ENCODE measurements around the gene LRRC3. TPM values are rescaled to one million over a fixed set of nuclear protein-coding genes. Genes with fewer than 3 reads are reported as not detected.

LRRC3 gene
- polyA plus RNA-seq, 1 donor, result 2.4 TPM

DNA sequence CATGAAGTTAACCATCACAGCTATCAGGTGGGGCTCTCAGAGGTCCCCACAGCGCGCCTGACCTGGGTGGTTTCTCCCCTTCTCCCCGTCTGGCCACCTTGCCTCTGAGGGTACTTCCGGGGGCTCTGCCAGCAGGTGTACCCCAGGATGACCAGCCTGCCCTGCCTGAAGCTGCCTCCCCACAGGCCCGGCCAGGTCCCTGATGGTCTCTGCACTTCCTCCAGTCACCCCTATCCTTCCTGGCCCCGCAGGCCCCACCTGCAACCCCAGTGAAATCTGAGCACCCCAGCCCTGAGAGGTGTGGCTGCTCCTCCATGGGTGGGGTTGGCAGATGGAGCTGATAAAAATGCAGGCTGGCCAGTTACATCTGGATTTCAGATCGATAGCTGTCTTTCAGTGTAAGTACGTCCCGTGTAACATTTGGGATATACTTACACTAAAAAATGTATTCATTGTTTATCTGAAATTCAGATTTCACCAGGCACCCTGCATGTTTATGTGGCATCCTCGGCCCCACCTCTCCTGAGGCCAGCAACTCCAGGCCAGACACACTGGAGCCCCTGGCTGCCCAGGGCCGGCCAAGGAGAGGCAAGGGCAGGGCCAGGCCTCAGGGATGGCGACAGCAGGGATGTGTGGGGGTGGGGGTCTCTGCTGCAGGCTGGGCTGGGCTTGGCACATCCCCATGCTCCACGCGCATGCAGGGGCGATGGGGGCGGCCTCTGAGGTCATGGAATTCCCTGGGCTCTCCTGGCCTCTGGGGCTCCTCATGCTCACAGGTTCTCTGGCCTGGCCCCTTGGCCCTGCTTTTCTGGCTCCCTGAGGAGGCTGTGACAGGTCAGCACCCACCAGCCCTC lies 25.1 kb downstream of the LRRC3 start:
- no peak for DNase-seq

DNA sequence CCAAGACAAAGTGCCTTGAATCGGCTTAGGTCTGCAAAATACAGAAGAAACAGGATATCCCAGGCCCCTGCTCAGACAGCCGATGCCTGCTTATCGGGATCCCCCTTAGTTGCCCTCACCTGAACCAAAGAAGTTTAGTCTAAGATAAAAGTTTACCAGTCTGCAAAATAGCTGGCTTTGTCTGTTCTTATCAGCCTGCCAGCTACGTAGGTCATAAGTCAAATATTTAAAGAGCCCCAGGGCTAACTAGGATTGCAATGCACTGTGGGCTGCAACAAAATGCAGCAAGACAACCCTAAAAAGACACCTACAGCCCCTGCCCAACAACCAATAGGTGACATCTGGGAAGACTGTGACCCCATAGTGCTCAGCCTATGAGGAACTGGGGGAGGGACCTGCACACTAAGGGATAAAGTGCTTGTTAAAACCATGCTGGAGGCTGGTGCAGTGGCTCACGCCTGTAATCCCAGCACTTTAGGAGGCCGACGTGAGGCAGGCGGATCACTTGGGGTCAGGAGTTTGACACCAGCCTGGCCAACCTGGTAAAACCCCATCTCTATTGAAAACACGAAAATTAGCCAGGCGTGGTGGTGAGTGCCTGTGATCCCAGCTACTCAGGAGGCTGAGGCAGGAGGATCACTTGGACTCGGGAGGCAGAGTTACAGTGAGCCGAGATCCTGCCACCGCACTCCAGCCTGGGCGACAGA lies 27.4 kb downstream of the LRRC3 start:
- DNase-seq, result no peak

DNA sequence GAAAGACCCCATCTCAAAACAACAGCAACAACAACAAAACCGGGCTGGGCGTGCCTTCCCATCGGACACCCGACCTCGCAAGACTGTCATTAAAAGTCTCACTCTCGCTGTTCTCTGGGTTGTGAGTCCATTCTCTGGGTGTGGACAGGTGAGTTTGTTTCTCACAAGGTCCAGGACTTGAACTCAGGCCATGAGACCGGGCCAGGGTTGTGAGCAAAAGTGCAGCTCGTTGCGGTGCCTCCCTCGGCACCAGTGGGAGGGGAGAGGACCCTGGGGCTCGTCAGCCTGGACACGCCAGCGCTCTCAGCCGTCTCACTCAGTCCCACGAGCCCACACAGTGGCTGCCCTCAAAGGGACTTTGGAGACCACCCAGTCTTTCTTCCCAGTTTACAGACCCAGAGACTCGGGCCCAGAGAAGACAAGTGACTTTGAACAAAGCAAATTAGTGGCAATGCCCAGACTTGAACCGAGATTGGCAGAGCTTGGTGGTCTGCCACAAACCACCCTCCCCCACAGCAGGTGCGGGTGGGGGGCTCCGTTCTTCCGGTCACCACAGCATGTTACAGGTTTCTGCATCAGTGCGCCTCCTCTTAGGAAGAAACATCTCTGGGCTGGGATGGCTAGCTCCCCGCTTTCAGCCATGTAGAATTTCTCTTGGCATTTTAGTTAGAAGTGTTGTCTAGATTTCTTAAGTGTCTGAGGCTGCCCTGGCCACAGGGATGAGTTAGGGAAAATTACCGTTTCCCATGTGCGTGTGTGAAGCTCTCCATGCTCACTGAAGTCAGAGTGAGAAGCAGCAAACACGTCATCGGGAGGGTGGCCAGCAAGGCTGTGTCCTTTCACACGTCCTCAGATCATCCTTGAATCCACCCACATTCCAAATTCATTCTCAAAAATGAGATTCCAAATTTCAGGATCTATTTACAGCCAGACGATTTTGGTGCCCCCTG lies 28.3 kb downstream of the LRRC3 start:
- DNase-seq, result no peak

DNA sequence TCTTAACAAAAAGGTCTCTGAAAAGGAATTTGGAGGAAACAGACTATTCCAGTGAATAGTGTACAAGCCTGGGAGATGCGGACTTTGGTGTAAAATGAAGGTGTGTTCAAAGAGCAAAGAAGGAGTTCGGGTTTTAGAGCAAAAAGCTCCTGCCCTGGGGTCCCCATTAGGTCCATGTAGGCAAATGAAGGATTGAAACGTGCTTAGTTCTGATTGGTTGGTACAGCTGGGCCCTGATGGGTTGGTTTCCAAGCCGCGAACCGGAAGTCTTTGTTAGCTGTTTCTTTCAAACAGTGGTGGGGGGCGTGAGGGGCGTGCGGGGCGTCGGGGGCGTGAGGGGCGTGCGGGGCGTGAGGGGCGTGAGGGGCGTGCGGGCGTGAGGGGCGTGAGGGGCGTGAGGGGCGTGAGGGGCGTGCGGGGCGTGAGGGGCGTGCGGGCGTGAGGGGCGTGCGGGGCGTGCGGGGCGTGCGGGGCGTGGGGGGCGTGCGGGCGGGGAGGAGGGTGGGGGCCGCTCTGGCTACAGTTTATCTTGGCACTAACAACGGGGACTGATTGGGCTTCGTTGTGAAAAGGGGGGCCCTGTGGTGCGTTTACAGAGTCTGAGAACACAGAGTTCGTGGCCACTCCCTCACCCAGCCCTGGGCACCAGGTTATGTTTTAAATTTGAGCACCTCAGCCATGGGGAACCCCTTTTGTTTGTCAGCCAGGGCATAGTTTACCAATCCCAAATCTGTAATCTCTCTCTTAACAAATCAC lies 29.4 kb downstream of the LRRC3 start:
- DNase-seq, result no peak

DNA sequence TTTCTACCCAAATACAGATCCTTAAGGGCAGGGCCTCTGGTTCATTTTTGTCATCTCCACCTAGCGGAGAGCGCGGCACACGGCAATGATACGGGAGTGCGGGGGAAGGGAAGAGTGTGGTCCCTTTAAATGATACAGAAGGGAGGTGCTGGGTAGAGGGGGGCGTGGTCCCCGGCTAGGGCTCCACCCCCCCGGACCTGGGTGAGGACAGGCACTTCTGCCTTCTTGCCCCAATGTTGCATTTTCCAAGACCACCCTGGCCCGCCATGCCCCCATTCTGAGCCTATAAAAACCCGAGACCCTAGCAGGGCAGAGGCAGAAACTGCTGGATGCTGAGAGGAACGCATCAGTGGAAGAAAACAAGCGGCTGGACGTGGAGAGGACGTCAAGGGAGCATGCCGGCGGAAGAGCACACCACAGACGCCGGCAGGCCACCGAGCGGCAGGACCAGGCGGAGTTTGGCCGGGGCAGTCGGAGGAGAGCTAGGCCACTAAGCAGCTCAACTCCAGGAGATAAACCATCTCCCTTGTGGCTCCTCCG lies 30.0 kb downstream of the LRRC3 start:
- DNase-seq, result no peak

DNA sequence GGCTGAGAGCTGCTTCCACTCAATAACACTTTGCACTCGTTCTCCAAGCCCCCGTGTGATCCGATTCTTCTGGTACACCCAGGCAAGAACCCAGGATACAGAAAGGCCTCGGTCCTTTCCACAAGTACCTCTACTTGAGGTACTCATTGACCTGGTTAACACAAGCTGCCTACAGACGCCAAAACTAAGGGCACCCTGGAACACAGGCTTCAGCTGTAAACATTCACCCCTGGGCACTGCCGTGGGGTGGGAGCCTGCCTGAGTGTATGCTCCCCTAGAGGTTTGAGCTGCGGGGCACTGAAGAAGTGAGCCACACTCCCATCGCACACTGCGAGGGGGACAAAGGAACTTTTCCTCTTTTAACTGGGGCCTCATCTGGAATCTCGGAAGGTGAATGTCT lies 30.5 kb downstream of the LRRC3 start:
- no peak for DNase-seq

DNA sequence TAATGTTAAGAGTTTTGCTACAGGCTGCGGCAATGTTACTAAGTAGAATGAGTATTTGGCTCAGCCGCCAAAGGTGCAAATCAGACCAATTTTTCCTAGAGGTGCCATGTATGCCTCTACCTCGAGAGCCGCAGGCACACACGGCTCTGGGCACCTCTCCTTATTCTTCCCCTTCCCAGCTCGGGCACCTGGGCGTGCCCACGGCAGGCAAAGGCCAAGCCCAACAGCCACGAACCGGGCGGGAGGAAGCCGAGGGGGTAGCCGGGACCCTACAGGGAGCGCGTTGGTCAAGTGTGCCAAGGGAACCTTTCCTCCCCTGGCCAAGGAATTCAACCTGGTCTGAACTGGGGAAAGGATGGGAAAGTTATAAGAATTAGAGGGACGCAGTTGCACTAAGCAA lies 31.0 kb downstream of the LRRC3 start:
- DNase-seq, result no peak

DNA sequence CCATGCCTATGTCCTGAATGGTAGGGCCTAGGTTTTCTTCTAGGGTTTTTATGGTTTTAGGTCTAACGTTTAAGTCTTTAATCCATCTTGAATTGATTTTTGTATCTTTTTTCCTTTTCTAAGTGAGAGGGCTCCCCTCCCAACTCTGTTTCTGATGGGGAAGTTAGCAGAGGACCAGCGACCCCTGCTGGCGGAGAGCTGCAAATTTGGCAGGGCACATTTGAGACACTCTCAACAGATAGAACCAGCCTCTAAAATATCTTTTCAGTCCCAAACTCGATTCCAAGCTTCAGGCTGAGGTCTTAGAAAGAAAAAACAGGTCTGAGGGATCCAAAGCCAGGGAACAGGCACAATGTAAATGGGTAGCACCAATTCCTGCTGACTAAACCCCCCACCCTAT lies 32.5 kb downstream of the LRRC3 start:
- DNase-seq, result no peak

DNA sequence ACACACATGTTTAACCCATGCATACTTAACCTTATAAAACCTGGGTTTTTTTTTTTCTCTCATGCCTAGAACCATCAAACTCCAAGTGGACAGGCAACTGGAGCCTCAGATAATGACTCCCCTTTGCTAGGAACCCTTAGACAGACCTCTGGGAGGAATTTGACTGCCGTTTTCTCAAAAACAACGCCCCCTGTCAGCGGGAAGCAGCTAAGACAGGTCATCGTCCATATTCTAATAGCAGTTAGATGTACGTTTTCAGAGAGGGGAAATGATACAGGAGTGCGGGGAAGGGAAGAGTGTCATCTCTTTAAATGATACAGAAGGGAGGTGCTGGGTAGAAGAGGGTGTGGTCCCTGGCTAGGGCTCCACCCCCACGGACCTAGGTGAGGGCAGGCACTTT lies 34.7 kb downstream of the LRRC3 start:
- DNase-seq, result no peak

DNA sequence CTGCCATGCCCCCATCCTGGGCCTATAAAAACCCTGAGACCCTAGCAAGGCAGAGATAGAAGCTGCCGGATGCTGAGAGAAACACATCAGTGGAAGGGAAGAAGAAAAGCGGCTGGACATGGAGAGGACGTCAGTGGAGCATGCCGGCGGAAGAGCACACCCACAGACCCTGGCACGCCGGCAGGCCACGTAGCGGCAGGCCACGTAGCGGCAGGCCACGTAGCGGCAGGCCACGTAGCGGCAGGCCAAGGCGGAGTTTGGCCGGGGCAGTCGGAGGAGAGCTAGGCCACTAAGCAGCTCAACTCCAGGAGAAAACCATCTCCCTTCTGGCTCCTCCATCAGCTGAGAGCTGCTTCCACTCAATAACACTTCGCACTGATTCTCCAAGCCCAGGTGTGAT lies 35.1 kb downstream of the LRRC3 start:
- DNase-seq, result no peak

DNA sequence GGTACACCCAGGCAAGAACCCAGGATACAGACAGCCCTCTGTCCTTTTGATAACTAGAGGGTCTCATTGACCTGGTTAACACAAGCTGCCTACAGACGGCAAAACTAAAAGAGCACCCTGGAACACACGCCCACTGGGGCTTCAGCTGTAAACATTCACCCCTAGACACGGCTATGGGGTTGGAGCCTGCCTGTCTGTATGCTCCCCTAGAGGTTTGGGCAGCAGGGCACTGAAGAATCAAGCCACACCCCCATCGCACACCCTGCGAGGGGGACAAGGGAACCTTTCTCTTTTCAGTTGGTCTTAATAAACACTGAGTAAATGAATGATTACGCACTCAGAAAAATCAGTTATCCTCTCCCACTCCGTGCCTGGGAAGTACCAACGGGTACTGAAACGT lies 35.5 kb downstream of the LRRC3 start:
- DNase-seq, result no peak

DNA sequence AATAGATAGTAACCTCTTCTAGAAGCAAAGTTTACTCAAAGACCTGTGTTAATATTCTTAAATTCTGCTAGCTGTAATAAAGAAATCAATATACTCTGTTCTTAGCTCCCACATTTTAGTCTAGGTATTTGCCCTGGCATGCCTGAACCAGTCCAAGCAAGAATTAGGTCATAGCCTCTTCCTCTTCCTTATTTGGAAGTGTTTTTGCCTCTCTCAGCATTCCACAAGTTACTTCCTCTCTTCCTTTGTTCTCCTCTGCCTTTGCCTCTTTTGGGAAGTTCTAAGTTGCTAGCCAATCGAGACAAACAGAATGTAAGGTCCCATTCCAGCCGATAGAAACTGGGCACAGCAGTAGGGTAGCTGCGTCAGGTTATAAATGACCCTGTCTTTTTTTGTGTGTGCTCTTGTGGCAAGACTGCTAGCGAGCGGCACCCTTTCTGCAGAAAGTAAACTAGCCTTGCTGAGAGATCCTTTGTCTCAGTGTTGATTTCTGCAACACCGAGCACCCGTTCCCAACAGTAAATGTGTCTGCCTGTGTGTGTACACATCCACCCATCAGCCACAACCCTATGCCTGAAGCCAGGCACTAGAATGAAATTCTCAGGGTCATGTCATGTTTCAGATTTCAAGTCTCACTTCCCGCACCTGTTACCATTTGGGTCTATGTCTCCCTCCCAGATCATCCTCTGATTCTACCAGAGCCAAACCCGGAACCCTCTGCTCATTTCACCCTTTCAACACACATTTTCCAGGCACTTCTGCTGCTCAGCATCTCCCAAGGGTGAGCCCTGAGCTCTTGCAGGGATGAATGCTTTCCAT lies 37.5 kb downstream of the LRRC3 start:
- DNase-seq, result no peak

DNA sequence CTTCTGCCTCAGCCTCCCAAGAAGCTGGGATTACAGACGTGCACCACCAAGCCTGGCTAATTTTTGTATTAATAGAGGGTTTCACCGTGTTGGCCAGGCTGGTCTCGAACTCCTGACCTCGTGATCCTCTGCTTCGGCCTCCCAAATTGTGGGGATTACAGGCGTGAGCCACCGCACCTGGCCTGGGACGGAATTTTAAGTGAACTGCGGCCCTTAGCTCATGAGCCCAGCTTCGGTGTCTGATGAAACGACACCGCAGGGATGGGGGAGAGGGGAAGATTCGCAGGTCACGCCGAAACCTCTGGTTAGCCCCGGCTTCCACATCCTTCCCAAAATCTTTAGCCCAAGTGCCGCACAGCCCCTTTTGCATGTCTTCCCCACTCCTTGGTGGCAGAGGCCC lies 39.1 kb downstream of the LRRC3 start:
- no peak for DNase-seq

DNA sequence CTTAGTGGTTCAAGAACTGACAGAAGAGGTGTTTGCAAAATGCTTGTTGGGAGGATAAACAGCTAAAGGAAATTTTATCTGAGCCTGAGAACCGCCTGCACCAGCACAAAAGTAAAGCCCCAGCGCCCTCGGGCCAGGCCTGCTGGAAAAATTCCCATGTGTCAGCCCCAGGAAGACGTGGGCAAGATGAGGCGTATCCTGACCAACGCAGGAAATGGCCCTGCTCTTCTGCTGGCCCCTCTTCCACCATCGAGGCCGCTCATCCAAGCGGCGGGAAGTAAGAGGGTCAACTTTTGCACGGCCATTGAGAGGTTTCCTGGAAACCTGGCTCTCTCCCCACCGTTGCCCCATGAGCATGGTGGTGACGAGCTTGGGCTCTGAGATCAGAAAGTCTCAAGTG lies 39.6 kb downstream of the LRRC3 start:
- DNase-seq, result no peak

DNA sequence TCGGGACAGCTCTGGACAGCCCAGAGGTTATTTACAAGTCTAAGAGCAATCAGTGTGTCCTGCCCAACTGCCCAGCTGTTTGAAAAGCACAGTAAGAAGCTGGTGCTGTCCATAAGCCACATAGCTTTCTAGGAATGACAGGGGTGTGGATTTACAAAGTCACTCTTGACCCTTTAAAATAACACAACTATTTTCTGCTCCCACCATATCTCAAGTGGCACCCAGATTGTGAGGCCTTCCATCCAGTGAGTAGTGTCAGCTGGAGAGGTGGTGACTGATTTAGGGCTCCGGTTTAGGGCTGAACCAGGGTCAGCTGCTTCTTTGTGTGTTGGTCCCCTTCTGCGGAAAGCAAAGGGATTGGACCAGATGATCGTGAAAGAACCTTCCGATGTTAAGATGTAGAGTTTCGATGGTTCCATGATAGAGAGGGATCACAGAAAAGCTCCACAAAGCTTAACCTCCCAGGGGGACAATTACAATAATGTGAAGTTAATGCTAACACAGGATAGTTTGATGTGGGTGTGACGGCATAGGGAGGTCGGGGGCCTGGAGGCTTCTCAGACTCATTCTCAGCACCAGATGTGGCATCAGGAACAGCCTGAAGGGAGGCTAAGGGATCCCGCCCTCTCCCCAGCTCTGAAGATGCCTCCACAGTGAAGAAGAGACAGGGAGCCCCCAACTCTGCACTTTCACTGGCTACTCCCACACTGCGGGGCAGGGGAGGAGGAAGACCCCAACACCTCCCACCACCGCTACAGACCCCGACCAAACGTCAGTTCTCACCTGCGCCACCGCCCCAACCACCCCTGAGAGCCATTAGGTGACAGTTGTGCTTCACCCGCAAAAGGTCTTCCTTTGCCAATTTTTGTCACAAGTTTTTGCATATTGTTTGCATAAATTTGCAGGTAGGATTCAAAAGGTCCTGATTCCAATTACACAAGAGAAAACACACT lies 40.6 kb downstream of the LRRC3 start:
- no peak for DNase-seq

DNA sequence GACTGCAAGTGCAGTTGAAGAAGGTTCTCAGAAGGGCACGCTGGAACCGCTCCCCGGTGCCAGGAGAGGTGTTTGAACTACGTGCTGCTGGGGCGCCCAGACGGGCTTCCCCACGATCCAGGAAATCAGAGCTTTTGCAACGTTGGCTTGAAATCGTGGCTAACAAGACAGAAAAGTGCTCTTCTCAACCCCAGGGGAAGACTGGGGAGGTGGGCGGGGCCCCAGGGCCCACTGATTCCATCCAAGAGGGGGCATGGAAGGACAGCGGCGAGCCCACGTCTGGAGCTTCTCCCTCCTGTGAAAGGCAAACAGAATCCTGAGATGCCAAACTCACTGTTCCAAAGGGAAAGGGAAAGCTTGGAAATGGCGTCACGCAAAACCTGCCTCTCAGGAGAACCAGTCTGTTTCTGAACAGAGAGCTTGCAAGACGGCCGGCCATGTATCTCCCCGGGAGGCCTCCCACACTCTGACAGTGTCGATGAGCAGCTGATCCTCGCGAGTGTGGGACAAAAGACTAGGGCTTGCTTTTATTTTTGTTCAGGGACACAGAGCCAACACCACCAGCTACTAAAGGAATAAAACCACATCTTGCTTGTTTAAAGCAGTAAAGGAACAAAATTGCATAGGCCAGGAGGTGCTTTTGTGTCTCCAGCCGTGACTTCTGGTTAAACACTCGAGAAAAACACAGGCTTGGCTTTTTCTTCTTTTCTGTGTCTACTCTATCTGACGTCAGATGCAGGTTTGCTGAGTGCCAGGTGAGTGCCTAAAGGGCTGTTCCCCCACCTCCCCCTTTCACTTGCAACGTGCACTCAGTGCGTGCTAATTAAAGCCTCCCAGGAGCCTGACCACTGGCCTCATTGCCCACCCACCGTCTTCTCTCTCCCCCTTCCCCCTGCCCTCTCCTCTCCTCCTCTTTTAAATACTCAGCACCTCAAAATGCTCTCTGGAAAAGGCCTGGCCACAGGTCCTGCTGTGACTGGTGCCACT lies 41.5 kb downstream of the LRRC3 start:
- DNase-seq, result no peak

DNA sequence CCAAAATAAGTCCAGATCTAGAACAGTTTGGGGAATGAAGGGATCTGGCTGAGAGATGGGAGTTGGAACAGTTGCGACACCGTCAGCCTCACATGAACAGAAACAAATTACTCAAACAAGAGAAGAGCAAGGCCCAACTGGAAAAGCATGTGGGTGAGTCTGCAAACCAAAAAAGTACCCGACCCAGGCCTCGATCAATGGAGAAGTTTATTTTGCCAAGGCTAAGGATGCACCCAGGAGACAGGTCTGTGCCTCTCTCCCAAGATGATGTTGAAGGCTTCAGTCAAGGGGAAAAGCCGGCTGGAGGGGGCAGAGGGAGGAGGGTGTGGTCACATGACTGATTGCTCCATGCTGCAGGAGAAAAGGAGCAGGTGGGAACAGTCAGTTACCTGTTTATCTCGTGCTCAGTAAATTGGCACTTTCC lies 42.4 kb downstream of the LRRC3 start:
- DNase-seq, result no peak
